SH-SY5Y (cell line): Measurements from ENCODE around the gene SNCAIP.

Experiments used
- GATA2 ChIP-seq: IDR thresholded peaks from 2 replicates; pipeline ENCODE4 v1.6.1; 2011; ENCODE audit warnings: mild to moderate bottlenecking, low read depth, low read length
- GATA3 ChIP-seq: IDR thresholded peaks from 2 replicates; pipeline ENCODE4 v1.6.1; 2011; ENCODE audit warnings: low read depth, mild to moderate bottlenecking, low read length, moderate library complexity

GRCh38 chr5:122492675-122493074, 180.6 kb downstream of the SNCAIP start:
- TF ChIP-seq GATA3 (no peak), GATA2 (no peak)
